HG02642 (cell line): Measurements from ENCODE around the gene GPATCH1.
A peak's percentile ranks its signal among the peaks of the same experiment; 100 is the strongest.
"Not testable (repeated sequence)": the region's sequence is repeated elsewhere in the genome, so short reads cannot be mapped to it uniquely, and the experiment has no call there.

Source experiments
- ATAC-seq: cut with Tn5 transposase; IDR thresholded peaks from one replicate; pipeline ENCODE4 v1.9.1; 2021; ENCODE audit warnings: mild to moderate bottlenecking; ENCODE audit not compliant: unreplicated experiment, poor library complexity

The GPATCH1 gene

DNA sequence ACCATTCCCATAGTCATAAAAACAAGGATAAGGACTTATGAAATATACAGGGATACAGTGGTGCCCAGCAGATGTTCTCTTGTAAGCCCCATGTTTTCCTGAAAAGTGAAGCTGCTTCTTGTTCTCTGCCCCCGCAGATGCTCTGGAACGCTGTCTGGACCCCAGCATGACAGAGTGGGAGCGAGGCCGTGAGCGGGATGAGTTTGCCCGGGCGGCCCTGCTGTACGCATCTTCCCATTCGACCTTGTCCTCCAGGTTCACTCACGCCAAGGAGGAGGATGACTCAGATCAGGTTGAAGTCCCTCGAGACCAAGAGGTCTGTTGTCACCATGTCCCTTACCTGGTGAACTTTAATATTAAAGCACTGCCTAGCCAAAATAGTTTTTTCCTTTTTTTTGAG is 30.6 kb downstream of the GPATCH1 start:
- ATAC-seq = no peak

DNA sequence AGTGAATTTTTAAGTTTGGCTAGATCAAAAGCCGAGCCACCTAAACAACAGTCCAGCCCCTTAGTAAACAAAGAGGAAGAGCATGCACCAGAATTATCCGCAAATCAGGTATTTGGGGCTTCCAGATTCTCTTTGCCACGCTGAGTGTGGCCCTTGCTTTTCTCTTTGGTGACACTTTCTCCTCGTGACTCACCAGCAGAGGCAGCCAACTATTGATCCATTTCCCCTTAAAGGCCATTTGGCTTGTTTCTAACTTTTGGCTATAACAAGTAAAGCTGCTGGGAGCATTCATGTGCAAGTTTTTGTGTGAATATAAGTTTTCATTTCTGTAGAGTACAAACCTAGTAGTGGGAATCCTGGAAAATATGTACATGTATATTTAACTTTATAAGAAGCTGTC is 33.3 kb downstream of the GPATCH1 start:
- ATAC-seq = no peak

DNA sequence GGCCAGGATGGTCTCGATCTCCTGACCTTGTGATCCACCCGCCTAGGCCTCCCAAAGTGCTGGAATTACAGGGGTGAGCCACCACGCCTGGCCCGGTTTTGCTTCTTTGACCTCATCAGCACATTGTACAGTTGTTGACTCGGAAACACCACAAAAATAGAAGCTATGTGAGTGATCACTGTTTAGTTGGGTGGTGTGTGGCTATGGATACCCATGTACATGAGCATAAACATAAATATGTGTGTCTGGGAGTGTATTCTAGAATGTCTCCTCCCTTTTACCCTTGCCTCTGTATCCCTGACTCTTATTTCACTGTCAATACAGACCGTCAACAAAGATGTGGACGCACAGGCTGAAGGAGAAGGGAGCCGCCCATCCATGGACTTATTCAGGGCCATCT is 36.5 kb downstream of the GPATCH1 start:
- no peak for ATAC-seq

DNA sequence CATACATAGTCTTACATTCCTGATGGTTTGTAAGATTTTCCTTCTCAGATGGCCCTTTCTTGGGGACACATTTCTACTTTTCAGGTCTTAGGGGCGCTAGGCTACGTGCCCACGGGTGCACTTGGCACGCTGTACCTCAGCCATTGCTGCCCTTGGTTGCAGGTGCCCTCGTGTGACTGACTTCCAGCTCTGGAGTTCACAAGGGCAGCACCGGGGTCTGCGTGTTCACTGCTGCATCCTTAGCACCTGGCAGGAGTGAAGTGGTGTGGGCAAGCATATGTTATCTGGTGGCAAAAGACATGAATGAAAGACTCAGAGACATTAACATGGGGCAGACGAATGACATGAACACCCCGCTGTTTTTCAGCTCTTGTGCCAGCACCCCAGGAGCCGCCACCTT is 37.7 kb downstream of the GPATCH1 start:
- no peak for ATAC-seq

DNA sequence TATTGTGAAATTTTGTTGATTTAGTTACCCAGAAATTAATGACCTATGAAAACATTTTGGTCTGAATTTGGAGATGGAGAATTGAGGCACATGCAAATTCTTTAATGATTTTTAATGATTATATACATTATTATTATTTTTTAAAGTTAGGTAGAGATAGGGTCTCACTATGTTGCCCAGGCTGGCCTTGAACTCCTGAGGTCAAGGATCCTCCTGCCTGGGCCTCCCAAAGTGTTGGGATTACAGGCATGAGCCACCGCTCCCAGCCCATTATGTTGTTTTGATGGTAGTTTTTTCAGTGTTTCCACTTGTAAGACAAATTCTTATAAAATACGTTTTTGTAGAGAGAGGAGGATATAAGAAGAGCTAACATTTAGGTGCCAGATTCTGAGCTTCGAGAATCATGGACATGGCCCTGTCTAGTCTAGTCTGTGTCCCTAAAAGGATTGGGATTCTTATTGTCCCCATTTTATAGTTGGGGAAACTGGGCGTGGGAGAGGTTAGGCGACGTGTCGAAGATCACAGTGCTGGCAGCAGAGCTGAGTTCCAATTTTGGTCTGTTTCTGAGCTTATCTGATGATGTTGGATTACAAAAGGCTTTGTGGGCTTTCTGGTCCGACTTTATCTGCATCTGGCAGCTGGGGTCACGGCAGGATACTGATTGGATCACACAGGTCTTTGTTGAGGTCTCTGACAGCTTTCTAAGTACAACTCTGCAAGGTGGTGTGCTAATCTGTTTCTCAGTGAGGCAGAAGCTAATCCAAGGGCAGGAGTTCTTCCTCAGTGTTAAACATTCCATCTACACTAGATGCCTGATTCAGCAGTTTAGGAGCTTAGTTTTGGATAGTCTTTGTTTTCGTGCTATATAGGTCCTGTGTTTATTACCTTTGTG is 43.5 kb downstream of the GPATCH1 start:
- ATAC-seq = no peak

GRCh38 chr19:33125929-33126388 is 45.0 kb downstream of the GPATCH1 start:
- peak; percentile 63 for ATAC-seq

GRCh38 chr19:33126712-33127111 is 45.7 kb downstream of the GPATCH1 start:
- ATAC-seq = not testable (repeated sequence)

DNA sequence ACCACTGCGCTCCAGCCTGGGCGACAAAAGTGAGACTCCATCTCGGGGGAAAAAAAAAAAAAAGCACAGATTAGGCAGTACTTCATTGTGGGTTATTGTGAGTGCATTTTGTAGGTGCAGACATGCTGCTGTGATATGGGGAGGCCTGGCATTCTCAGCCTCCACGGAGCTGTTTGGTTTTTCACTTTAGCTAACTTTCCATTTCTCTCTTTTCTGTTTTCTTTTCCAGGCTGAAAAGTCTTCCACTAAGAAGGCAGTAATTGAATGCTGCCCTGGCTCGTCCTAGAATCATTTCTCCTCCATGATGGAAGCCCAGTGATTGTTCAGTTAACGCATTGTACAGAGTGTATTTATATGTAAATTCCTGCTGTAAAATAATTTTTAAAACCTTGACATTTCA is 48.9 kb downstream of the GPATCH1 start:
- ATAC-seq = no peak

DNA sequence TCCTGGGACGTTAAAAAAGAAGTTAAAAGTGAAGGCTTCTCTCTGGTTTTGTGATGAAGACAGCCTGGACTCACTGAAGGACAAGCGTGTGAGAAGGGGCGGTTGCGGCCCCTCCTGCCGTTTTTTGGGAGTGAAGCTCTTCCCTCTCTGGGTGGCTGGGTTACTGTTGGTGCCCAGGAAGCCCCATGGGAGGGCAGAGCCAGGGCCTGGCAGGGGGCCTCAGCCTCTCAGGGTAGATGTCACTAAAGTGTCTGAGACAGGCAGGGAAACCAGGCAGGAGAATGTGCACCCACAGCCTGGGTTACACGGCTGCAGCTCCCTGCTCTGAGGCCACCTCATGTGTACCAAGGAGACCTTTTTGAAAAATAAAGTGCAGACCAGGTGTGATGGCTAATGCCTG is 49.5 kb downstream of the GPATCH1 start:
- ATAC-seq = no peak

DNA sequence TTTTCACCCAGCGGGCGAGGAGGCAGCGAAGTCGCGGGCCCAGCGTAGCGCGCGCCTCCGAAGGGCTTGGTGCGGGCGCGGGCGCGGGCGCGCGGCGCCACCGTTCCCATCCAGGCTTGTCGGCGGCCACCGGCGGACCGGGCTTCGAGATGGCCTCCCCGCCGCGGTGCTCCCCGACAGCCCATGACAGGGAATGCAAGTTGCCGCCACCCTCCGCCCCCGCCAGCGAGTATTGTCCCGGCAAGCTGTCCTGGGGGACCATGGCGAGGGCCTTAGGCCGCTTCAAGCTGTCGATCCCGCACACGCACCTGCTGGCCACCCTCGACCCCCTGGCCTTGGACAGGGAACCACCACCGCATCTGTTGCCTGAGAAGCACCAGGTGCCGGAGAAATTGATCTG is 51.0 kb downstream of the GPATCH1 start, which contains the start of gene WDR88:
WDR88 (plus strand) TSS at position 94 of the 400 bp plus-strand sequence; CDS start at position 150, 56 bp downstream.
- no peak for ATAC-seq

- ATAC-seq = no peak
Measured at GRCh38 chr19:33132425-33132824, 51.4 kb downstream of the GPATCH1 start.

DNA sequence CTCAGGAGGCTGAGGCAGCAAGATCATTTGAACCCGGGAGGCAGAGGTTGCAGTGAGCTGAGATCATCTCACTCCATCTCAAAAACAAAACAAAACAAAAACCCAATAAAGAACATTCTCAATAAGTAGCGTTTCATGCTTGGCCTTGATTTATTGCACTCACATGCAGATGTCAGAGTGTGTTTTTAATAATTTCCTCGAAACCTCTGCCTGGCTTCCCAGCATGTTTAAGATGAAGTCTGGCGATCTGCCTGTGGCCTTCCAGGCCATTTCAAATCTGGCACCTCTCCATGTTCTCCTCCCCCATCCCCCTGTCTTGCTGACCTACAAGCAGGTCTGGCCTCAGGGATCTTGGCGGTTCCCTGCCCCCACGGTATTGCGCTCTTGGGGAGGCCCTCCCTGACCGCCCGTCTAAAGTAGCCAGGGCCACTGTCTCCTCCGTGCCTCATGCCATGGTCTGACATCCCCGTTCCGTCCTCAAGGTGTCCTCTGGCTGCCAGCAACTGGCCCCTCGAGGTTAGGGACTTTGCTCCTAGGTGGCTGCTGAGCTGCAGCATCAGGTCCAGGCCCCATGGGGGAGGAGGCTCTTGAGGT is 52.6 kb downstream of the GPATCH1 start:
- no peak for ATAC-seq

- no peak for ATAC-seq
Measured at GRCh38 chr19:33134571-33135041, 53.6 kb downstream of the GPATCH1 start.

DNA sequence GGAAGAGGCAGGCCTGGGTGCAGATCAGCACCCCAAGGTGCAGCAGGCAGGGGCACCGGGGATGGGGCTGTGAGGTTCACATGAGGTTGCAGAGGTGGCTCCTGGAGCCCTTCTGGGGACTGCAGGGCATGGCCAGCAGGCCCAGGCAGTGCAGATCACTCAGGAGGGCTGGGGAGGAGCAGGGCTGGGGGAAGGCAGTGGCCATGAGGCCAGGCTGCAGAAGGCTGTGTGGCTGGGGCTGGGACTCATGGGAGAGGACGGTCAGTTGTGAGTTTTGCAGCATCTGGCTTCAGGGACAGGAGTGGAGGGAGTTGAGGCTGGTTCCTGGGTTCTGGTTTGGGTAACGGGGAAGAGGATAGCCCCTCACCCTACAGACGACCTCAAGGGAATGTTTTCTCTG is 58.2 kb downstream of the GPATCH1 start:
- ATAC-seq = no peak

DNA sequence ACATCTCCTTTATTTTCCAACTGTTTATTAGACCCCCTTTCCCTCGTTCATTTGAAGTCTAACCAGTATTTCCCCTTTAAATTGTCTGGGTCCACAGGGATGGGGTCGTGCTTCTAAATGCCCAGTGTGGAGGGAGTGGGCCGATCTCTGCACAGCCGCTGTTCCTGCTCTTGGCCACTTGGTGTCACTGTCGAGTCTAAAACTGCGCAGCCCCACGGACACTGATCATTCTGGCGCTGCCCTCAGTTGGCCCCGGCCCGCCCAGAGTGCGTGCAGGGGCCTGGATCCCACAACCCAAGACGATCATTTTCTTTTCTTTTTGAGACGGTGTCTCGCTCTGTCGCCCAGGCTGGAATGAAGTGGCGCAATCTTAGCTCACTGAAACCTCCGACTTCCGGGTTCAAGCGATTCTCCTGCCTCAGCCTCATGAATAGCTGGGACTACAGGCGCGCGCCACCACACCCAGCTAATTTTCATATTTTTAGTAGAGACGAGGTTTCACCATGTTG is 63.0 kb downstream of the GPATCH1 start:
- peak; percentile 81 for ATAC-seq

GRCh38 chr19:33146209-33146608 is 65.2 kb downstream of the GPATCH1 start:
- no peak for ATAC-seq

GRCh38 chr19:33147538-33147937 is 66.6 kb downstream of the GPATCH1 start:
- ATAC-seq = no peak

- ATAC-seq = no peak
Measured at GRCh38 chr19:33150852-33151518, 70.0 kb downstream of the GPATCH1 start.

GRCh38 chr19:33152176-33152575 is 71.2 kb downstream of the GPATCH1 start:
- no peak for ATAC-seq

- ATAC-seq = not testable (repeated sequence)
Measured at GRCh38 chr19:33152625-33153024, 71.6 kb downstream of the GPATCH1 start.

- ATAC-seq = not testable (repeated sequence)
Measured at GRCh38 chr19:33154313-33154712, 73.3 kb downstream of the GPATCH1 start.
